ENCODE measurements around the gene BMP2K.
A peak's percentile ranks its signal among the peaks of the same experiment; 100 is the strongest.

Gene BMP2K

DNA sequence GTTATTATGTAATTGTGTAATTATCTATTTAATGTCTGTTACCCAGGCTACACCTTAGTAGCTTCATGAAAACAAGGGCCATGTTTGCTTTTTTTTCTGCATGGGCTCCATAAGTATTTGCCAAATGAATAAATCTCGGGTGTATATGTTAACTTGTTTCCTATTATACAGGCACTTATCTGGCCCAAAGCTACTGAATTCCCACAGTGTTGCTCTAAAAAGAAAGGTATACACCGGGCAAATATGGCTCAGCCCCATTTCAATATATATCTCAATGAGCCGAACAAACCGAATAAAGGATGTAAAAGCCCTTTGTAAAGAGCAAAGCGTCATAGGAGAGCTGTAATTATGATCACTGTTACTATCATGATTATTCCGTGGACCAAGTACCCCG, 162.3 kb downstream of the BMP2K start:
- DNase-seq = no peak

DNA sequence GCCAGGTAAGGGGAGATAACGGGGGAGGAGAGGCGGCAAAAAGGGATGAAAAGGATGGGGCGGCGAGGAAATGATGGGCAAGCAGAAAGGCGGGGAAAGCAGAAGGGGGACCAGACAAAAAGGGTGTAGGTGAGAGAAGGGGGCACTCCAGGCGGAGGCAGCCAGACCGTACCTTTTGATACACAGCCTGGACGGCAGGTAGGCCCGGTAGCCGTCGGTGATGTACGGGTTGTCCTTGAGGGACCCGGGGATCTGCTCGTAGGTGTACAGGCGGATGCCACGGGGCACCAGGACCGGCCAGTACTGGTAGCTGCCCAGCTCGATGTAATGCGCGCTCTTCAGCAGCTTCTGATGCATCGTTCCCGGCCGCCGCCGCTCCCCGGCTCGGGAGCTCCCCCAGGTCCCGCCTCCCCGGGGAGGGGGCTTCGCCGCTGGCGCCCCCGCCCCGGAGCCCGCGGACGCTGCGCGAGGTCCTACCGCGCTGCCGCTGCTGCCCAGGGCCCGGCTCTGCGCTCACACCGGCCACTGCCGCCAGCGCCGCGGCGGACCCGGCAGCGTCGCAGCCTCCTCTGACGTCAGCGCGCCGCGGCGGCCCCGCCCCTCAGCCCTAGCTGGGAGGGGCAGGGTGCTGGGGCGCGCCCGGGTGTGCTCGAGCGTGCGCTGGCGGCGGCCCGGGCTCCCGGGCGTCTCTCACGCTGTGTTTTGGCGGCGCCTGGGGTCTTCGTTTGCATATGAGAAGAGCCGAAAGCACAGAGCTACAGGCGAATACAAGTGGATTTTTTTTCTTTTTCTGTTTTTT, 162.9 kb downstream of the BMP2K start, which contains the start of gene PAQR3:
Gene PAQR3 (minus strand): TSS at position 571 of the 799 bp plus-strand sequence. CDS start 214 bp downstream, at position 357.
- peak; percentile 73 for DNase-seq

DNA sequence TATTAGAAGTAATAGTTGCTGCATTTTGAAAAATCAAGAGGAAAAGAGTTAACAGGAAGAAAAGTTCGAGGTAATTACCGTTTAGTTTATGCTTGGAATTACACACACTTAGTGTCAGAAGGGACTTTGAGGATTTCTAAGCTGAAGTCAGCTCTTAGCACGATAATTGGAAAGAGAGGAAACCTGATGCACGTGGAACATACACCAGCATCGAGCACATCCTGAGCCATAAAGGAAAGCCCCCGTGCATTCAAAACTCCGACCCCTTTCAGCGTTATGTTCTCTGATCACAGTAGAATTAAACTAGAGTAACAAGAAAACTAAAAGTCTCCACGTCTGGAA, 163.5 kb downstream of the BMP2K start:
- no peak for DNase-seq

DNA sequence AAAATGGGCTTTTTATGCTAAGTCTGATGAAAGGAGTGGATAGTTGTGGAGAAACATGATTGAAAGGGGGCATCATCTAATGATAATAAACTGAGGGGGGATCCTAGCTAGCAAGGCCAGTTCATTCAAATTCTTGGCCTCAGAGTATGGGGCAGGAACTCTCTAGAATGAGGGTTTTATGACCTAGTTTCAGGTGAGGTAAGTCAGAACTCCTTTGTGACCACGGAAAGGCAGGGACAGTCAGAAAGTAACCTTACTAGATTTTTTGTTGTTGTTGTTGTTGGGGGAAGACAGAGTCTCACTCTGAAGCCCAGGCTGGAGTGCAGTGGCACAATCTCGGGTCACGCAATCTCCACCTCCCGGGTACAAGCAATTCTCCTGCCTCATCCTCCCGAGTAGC, 164.6 kb downstream of the BMP2K start:
- no peak for DNase-seq

DNA sequence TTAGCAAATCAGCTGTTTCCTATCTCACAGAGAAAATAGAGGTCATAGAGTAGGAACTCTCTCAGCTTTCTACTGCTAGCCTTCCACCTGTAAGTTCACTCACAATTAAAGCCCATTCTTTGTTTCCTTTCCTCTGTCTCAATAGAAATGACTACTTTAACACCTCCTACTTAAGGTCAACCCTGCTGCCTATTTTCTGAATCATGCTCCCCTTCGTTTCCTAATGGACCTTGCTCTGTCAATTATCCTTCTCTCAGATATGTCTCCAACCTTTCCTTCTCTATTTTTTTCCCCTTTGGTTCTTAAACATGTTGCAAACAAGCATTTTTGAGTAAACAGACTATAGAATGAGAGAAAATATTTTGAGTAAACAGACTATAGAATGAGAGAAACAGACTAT, 168.2 kb downstream of the BMP2K start:
- no peak for DNase-seq

DNA sequence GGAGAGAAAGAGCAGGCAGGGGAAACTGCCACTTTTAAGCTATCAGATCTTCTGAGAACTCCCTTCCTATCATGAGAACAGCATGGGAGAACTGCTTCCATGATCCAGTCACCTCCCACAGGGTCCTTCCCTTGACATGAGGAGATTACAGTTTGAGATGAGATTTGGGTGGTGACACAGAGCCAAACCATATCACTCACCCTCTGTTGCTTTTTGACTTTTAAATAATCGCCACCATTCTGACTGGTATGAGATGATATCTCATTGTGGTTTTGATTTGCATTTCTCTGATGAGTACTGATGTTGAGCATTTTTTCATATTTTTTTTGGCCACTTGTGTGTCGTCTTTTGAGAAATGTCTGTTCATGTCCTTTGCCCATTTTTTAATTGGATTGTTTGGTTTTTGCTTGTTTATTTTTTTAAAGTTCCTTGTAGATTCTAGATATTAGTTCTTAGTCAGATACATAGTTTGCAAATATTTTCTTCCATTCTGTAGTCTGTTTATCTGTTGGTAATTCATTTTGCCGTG, 169.6 kb downstream of the BMP2K start:
- no peak for DNase-seq

DNA sequence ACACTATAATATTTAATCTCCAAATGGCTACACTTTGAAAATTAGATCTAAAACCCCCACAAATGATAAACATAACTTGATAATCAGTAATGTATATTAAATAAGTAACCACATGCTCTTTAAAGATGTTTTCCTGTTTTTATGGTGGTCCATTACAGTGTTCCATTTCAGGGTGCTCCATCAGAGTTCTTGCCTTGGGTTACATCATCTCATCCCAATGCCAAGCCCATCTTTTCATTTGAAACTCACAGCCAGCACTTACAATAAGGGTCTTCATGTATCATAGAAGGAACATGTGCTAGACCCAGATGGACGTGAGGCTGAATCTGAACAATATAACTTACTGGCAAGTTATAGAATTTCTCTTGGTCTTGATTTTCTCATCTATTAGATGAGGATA, 173.6 kb downstream of the BMP2K start:
- DNase-seq = no peak

DNA sequence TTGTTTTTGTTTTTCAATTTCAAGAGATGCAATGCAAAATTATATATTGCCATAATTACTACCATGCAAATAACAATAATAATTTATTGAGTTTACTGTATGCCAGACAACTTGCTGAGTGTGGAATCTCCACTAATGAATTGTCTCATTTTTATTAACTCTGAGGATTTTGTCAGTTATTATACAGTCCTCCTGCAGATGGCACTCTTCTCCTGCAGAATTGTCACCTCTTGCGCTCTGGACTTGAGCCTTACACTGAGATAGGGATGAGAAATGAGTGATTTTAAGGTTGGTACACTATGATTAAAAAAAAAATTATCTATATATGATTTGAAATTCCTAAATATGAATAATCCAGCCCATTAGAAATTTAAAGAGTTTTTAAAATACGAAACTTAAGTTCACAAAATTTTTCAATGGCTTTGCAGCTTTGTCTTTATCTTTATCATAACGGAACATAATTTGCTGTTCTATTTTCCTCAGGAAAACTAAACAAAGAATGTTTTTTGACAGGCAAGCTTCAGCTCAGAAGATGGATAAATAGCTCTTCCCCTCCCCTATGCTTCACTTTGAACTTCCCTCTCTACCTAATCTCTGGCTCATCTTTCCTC, 175.8 kb downstream of the BMP2K start:
- DNase-seq = no peak

DNA sequence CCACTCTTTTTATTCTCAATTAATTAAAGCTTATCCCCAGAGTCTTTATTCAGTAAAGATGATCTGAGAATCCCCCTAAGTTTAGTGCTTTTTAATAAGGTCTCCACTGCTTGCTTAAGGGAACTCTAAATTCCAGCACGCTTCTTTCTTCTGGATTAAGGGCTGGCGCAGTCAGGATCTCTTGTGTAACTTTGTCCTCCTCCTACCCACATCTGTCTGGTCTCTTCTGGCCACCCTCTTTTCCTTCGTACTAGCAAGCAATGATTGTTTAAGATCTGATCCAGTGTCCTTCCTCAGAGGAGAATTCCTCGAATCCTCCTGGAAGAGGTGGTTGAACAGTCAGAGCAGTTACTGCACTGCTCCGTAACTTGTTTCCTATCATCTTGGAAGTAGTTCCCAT, 177.1 kb downstream of the BMP2K start:
- DNase-seq = no peak

DNA sequence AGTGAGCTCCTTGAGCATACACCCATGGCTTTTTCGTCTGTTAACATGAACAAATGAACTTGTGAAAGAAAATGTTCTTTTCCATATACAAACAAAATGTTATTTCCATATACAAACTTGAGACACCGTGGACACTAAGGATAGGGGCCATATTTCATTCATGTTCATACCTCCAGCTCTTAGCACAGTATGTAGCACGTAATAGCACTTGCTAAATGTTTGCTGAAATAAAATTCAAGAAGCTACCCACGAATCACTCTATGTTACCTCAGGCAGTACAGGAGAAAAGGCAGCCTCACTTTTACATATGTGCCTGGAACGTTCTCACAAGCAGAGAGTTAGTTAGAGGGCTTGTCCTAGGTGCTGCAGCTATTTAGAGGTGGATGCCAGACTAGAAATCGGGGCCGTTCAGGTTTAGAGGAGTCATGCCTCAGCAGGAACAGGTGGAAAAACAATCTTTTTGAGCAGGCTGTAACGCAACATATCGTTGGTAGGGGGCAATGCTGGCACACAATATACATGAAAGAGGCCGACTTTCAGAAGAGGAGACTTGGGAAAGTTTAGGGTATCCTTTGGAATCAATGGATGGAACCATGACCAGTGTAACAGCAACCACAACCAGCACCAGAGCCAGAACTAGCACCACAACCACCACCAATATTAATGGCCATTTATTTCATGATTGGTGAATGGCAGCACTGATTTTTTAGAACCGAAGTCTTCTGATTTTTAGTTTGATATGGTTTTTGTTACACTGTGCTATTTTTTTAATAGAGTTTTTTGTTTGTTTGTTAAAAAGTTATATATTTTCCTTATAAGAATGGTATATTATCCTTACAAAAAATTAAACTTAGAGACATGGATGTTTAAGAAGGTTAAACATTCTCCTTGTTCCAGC, 177.9 kb downstream of the BMP2K start:
- DNase-seq = no peak

DNA sequence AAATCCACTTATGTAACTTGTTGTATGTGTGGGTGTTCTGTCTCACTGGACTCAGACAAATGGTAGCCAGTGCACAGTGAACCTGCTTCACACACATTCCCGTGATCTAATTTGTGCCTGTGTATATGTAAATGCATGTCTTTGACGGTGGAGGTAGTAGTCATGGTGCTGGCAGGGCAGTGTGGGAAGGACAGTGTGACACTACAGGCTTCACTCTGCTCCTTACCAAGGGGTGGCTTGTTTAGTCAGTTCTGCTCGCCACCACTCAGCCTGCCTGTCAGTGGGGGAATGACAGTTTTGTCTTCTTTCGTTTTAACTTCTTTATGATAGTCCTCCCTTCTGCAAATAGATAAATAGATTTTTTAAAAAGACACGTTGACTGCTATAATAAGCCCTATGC, 180.8 kb downstream of the BMP2K start:
- DNase-seq = no peak

DNA sequence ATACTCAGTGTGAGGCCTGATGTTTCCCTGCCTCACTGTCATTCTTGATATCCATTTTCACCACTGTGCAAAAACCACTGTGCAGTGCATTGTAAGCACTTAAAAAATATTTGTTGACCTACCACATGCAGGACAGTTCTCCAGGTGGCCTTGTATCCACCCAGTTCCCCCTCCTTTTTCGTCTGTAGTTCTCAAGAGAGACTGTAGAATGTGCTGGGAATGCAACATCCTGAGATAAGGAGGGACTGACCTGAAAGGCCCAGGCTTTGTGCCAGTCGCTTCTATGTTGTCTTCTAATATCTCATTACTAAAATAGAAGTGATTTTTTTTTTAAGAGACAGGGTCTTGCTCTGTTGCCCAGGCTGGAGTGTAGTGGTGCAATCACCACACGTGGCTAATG, 184.8 kb downstream of the BMP2K start:
- DNase-seq = no peak

Measured in NCI-H1048 (cell line).